ENCODE measurements around the gene PRIM1. TPM values are rescaled to one million over a fixed set of nuclear protein-coding genes. Genes with fewer than 3 reads are reported as not detected.

Gene PRIM1
- total RNA-seq, 1 donor from 2014 or later, result 3.7 TPM

- DNase-seq (ENCODE audit: low read depth) (peak; percentile 94), FAIRE-seq (no peak)
- Histone ChIP-seq H3K36me3 (ENCODE audit: control insufficient read depth, insufficient read depth, low read length) (peaks cover 6% of the 10 kb centered on the region), H3K4me3 (ENCODE audit: low read depth, low read length) (peak within 1 kb of the TSS; percentile 68), H3K27me3 (ENCODE audit: control insufficient read depth, insufficient read depth, low read length) (no peaks in the 10 kb centered on the region)
- no peak for TF ChIP-seq CTCF (IDR thresholded peaks at IDR 0.05; ENCODE audit: insufficient read depth, low read length, severe bottlenecking)
Measured at GRCh38 chr12:56724972-56725722, 27.0 kb downstream of the PRIM1 start, which contains the start of gene NACA. Gene NACA, minus strand, starts transcription at chr12:56725299. Its CDS starts 778 bp downstream, at chr12:56724521.

- Histone ChIP-seq H3K36me3 (ENCODE audit: control insufficient read depth, insufficient read depth, low read length) (peaks cover 10% of the 10 kb centered on the region), H3K27me3 (ENCODE audit: control insufficient read depth, insufficient read depth, low read length) (no peaks in the 10 kb centered on the region), H3K4me3 (ENCODE audit: low read depth, low read length) (peak overlapping the region; percentile 68)
- TF ChIP-seq CTCF (IDR thresholded peaks at IDR 0.05; ENCODE audit: insufficient read depth, low read length, severe bottlenecking), result no peak
- DNase-seq (ENCODE audit: low read depth) (peak; percentile 8), FAIRE-seq (no peak)
Measured at GRCh38 chr12:56724701-56724971, 27.5 kb downstream of the PRIM1 start.

GRCh38 chr12:56723889-56724700 lies 28.0 kb downstream of the PRIM1 start:
- FAIRE-seq, result no peak
- Histone ChIP-seq H3K36me3 (ENCODE audit: control insufficient read depth, insufficient read depth, low read length) (peaks cover 13% of the 10 kb centered on the region), H3K4me3 (ENCODE audit: low read depth, low read length) (peak overlapping the region; percentile 68)

GRCh38 chr12:56723352-56723751 lies 28.8 kb downstream of the PRIM1 start:
- no peak for DNase-seq (ENCODE audit: low read depth)
- no peak for FAIRE-seq
- H3K4me3 ChIP-seq (ENCODE audit: low read depth, low read length), result peak overlapping the region; percentile 68
- peaks cover 16% of the 10 kb centered on the region for H3K36me3 ChIP-seq (ENCODE audit: control insufficient read depth, insufficient read depth, low read length)
- no peaks in the 10 kb centered on the region for H3K27me3 ChIP-seq (ENCODE audit: control insufficient read depth, insufficient read depth, low read length)
- TF ChIP-seq CTCF (IDR thresholded peaks at IDR 0.05; ENCODE audit: insufficient read depth, low read length, severe bottlenecking), result no peak

More at GRCh38 chr12:56723889-56724700, 28.0 kb downstream of the PRIM1 start:
- TF ChIP-seq CTCF (IDR thresholded peaks at IDR 0.05; ENCODE audit: insufficient read depth, low read length, severe bottlenecking), result no peak
- peak; percentile 71 for DNase-seq (ENCODE audit: low read depth)
- no peaks in the 10 kb centered on the region for H3K27me3 ChIP-seq (ENCODE audit: control insufficient read depth, insufficient read depth, low read length)

- FAIRE-seq (no peak), DNase-seq (ENCODE audit: low read depth) (peak; percentile 45)
- TF ChIP-seq CTCF (IDR thresholded peaks at IDR 0.05; ENCODE audit: insufficient read depth, low read length, severe bottlenecking), result no peak
- Histone ChIP-seq H3K27me3 (ENCODE audit: control insufficient read depth, insufficient read depth, low read length) (no peaks in the 10 kb centered on the region), H3K36me3 (ENCODE audit: control insufficient read depth, insufficient read depth, low read length) (peaks cover 16% of the 10 kb centered on the region), H3K4me3 (ENCODE audit: low read depth, low read length) (peak overlapping the region; percentile 68)
Measured at GRCh38 chr12:56722832-56723231, 29.3 kb downstream of the PRIM1 start.
